Measurements from ENCODE around the gene PHF1.

Gene PHF1

GRCh38 chr6:33459226-33459625 lies 48.4 kb downstream of the PHF1 start:
- DNase-seq = no peak
